GM13977 (cell line): ENCODE measurements around the gene SETD7.

Source experiments
- DNase-seq: peaks from one replicate; pipeline ENCODE4 v3.0.0; 2012; ENCODE audit warnings: low spot score
- CTCF ChIP-seq: IDR thresholded peaks from 2 replicates; pipeline ENCODE4 v1.5.1; 2012; ENCODE audit warnings: mild to moderate bottlenecking, control low read depth; ENCODE audit not compliant: insufficient read depth; ENCODE audit errors: extremely low read depth, missing control alignments
- in situ Hi-C: fragments of 300-500 bp; cut with MboI; formaldehyde crosslinking; loops from one replicate; pipeline ENCODE4 v1.12.0; 2022; ENCODE audit warnings: low sequenced_read_pairs, low pct_unique_long_range_greater_than_20kb, mixed read lengths, inconsistent platforms; ENCODE audit not compliant: unreplicated experiment

SETD7 gene

GRCh38 chr4:139589336-139590018, 33.5 kb upstream of the SETD7 start:
- no peak for DNase-seq
- in situ Hi-C loops = no loop called here
- TF ChIP-seq CTCF = no peak

GRCh38 chr4:139587446-139587845, 31.4 kb upstream of the SETD7 start:
- in situ Hi-C loops = no loop called here
- no peak for TF ChIP-seq CTCF
- DNase-seq = no peak

- TF ChIP-seq CTCF = no peak
- in situ Hi-C loops = no loop called here
- DNase-seq = no peak
Observed at GRCh38 chr4:139585473-139585872, 29.5 kb upstream of the SETD7 start.

GRCh38 chr4:139584784-139585183, 28.8 kb upstream of the SETD7 start:
- no peak for TF ChIP-seq CTCF
- in situ Hi-C loops = no loop called here
- no peak for DNase-seq

- TF ChIP-seq CTCF = no peak
- DNase-seq = no peak
- in situ Hi-C loops = no loop called here
Observed at GRCh38 chr4:139584013-139584412, 28.0 kb upstream of the SETD7 start.

GRCh38 chr4:139582044-139582443, 26.0 kb upstream of the SETD7 start:
- in situ Hi-C loops = no loop called here
- TF ChIP-seq CTCF = no peak
- DNase-seq = no peak
